HG02840 (cell line): ENCODE results near the gene BGN.

Experiments
- ATAC-seq: cut with Tn5 transposase; IDR thresholded peaks from one replicate; pipeline ENCODE4 v1.9.1; 2021; ENCODE audit warnings: mild to moderate bottlenecking, moderate library complexity, moderate number of reproducible peaks; ENCODE audit not compliant: unreplicated experiment, low FRiP score

BGN gene

GRCh38 chrX:153459986-153460385 lies 34.8 kb upstream of the BGN start:
- no peak for ATAC-seq

DNA sequence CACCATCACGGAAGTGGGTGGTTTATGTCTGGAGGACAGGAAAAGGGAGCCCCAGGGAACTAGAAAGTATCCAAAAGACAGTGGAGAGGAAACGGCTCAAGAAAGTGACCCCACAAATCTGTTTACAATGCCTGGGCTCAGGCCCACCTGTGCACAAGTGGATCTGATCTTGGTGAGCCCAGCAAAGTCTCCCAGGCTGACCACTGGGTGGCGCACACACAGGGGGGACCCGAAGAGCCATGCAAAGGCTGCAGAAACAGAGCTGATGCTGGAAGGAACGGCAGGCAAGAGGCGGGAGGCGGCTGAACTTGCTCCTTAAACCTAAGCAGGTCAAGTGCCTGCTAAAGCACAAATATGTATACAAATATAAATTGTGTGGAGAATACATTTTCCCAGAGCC lies 34.0 kb upstream of the BGN start:
- no peak for ATAC-seq

DNA sequence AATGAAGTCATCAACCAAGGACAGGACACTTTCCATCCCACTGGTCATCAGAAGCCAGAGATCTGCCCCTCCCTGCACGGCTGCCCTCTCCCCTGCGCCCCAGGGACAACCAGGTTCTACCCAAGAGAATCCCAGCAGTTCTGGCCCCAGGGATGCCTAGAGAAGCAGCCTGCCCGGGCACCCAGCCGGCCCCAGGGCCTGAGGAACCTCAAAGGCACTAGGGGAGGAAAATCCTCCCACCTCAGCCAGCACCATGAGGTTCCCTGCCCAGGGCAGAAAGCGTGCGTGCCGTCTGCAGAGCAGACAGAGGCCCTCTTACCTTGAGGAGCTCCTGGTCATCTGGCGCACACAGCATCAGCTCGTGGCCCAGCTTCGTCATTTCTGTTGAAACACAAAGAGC lies 32.5 kb upstream of the BGN start:
- ATAC-seq: no peak

DNA sequence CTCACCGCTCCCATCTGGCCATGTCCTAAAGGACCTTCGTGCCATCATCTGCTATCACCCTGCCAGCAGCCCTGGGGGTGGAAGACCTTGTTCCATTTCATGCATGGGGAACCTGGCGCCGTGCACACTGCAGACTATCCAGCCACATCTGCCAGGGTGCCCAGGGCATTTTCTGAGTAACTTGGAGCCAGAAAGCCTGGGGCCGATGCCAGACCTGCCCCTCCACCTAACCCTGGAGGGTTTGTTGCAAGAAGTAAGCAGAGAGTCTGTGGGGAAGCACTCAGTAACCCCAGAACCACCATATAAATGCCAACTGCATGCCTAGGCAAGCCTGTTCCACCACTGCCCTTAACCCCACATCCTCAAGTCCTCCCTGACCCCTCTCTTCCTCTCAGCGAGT lies 31.7 kb upstream of the BGN start:
- no peak for ATAC-seq

- no peak for ATAC-seq
Measured at GRCh38 chrX:153463556-153463955, 31.2 kb upstream of the BGN start.

DNA sequence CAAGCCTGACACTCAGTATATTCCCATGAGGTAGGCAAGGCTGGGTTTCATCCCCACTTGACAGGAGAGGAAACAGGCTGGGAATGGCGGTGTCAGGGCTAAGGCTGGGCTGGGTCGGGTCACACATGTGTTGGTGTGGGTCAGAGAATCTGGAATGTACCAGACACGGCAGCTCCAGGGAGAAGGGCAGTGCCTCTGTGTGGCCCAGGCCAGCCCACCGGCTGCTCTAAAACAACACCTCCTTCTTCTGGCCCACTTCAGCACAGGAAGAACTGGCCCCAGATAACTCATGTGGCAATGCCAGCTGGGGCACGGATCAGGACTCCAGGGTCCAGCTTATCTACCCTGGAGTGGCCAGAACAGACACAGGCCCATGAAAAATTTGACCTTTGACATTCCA lies 30.7 kb upstream of the BGN start:
- no peak for ATAC-seq

DNA sequence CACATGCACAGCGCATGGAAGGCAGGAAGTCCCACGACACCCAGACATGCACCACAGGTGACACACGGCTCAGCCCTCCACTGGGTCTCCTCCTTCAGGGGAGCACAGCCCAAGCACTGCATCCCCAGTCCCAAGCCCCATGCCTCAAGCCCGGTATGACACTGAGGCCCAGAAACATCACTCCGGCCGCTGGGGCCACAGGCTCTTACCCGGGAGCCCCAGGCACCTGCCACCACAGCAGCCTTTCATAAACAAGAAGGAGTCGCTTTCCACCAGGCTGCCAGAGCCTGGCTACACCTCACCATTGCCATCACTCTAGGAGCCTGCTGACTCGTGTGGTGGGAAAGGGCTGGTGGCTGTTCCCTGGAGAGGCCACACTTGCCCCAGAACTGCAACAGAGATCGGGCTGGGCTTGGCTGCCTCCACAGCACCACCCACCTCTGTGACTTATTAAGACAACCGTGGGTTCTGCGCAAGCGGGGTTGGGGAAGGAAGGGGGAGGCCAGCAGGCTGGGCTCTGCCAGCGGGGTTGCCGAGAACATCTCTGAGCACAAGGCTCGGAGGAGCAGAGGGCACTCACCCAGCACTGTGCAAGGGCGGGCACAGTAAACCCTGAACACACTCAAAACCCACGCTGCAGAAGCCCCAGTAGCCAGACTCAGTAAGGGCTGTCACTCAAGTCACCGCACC lies 28.9 kb upstream of the BGN start:
- ATAC-seq: no peak

DNA sequence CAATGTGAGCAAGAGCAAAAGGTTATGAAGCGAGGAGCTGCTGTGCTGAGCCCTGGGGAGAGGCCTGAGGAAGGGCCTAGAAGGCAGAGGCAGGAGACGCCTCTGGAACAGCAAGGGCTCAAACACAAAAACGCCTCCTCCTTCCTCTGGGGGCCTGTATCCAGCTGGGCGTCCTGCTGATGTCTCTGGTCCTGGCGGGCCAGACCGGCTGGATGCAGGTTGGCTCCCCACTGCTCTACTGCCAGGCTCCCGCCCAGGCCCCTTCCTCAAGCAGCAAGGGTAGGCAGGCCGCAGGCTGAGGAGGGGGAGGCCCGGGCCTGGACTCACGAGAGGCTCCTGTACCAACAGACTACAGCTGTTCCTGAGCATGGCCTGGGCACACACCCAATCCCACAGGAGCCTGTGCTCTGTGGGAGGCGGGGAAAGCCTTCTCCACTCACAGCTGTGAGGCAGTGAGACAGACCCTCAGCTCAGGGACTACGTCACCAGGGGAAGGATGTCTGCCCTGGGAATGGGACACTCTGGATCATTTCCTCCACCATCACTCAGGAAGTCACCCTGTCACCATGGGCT lies 26.7 kb upstream of the BGN start:
- ATAC-seq: no peak

GRCh38 chrX:153469811-153470410 lies 24.9 kb upstream of the BGN start:
- ATAC-seq: peak; percentile 40

DNA sequence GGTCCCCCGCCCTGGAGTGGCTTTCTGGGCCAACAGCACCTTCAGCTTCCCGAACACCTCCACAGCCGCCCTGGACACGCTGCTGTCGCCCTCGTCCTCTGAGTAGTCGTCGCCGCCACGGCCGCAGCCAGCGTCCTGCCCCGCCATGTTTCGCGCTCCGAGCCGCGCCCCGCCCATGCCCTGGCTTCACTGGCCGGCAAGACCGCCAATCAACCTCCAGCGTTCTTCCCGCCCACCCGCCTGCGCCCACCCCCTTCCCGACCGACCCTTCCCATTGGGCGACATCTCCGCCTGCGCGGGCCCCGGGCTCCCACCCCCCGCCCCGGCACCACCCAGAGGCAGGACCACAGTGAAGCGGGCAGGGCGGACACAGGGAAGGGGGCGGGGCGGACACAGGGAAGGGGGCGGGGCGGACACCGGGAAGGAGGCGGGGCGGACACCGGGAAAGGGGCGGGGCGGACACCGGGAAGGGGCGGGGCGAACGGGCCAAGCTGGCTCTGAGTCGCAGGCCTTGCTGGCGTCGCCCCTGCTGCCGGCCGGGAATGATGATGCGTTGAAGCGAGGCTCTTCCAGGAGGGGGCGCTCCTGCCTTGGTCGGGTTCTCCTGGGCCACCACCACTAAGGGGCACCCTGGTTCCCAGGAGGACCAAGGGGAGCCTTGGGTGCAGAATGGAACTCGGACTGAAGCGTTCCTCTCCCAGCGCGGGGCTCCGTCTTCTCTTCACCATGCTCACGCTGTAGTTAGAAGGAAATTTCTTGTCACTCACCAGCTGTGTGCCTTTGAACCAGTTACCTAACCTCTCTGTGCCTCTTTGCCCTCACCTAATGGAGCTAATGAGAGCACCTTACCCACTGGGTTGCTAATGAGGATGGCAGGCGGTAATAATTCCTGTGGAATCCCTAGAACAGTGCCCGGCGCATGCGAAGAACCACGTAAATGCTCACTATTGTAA lies 24.1 kb upstream of the BGN start, which contains the start of gene HAUS7:
TSS of gene HAUS7 (minus strand) at position 166 of the 953 bp plus-strand sequence. CDS start at position 147, 19 bp downstream.
- peak; percentile 75 for ATAC-seq

DNA sequence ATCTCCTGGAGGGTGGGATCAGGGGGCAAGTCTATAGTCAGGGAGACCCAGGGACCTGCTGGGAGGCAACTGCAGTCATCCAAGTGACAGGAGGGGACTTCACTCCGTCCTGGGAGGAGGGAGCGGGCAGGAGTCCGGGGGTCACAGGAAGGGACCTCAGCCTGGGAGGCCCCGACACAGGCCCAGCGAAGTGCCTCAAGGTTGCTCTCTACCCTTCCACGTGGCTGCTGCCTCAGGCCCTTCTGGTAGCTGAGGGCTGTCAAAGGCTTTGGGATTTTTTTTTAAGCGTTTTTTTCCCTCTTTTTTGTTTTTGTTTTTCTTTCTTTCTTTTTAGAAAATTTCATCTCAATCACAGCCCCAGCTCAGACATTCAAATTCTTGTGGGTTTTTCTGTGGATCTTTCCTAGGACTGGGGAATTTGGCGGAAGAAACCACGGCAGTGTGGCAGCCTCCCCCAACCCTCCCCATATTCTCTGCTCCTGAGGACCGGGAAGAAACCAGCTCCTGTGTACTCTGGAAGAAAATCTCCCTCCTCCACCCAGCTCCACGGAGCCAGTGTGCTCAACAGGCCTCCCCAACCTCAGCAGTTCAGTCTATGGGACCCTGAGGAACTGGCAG lies 23.0 kb upstream of the BGN start:
- ATAC-seq: no peak

GRCh38 chrX:153473126-153473525 lies 21.7 kb upstream of the BGN start:
- ATAC-seq: no peak

DNA sequence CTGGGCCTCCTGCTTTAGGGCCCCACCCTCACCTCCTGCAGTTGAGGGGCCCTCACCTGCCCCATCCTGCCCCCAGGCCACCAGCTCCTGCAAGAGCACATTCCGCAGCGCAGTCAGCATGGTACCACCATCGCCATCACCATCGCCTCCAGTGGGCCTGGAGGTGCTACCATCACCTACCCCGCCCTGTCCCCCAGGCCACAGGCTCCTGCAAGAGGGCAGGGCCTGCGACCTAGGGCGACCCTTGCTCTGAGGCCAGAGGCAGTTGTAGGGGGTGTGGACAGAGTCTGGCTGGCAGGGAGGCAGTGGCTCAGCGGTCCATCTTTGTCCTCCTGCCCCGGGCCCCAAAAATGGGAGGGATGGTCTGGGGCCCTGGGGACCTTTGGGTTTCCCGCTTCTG lies 20.5 kb upstream of the BGN start:
- ATAC-seq: no peak

- no peak for ATAC-seq
Measured at GRCh38 chrX:153474718-153475117, 20.1 kb upstream of the BGN start.

DNA sequence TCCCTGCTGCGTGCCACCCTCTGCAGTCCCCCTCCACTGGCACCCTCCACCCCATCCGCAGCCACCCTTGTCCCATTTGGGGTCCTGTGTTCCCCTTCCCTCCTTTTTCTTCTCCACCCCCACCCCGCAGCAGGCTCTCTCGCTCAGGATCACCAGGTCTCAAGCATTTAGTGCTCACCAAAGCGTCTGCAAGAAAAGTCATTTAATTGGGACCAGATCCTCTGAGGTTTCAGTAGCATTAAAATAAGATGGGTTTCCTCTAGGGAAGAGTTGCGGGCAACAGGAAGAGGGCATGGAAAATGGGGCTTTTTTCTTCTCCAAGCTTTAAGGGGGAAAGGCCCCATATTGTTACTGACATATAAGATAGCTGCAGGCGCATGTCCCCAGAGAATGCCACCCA lies 19.5 kb upstream of the BGN start:
- ATAC-seq: no peak

DNA sequence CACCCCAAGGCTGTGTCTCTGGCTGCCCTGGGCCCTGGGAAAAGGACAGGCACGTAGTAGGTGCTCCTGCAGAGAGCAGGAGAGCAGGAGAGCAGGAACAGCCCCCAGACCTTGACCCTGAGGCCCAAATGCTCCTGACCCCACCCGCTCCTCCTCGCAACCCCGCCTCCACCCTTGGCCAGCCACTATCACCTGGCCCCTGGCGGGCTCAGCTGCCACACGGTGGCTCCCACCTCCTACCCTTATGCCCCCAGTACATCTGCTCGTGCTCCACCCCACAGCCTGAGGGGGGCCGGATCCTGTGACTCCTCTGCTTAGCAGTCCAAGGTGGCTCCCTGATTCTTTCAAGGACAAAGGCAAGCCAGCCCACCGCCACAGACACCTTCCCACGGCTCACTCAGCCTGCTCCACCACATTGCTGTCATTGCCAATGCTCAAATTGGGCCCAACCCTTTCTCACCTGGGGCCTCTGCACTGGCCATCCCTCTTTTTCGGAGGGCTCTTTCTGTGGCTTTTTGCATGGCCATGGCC lies 19.0 kb upstream of the BGN start:
- ATAC-seq: no peak

DNA sequence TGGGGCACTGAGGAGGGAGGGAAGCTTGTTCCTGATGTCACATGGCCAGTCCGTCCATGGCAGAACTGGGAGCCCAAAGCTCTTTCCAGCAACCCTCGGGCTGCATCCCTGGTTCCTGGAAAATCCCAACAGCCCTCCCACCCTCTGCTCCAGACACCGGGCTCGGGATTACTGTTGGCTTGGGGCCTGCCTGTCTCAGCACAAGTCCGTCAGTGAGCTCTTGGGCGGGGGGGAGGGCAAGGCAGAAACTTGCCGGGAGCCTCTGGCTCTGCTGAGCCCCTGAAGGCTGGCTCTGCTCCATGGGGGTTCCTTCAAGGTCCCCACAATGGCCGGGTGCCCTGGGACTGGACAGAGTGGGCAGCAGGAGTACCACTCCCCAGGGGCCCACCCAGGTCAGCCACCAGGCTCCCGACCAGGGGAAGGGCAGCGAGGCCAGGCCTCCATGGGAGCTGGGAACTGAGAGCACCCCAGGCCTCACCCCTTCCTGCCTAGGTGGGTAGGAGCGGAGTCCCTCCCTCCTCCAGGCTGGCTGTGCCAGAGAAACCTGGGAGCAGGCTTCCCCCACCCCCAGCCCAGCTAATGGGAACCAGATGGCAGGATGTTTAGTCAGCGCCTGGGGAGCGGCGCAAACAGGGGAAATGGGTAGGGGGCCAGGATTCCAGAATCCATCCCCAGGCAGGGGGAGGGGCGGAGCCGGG lies 18.0 kb upstream of the BGN start:
- ATAC-seq: no peak

DNA sequence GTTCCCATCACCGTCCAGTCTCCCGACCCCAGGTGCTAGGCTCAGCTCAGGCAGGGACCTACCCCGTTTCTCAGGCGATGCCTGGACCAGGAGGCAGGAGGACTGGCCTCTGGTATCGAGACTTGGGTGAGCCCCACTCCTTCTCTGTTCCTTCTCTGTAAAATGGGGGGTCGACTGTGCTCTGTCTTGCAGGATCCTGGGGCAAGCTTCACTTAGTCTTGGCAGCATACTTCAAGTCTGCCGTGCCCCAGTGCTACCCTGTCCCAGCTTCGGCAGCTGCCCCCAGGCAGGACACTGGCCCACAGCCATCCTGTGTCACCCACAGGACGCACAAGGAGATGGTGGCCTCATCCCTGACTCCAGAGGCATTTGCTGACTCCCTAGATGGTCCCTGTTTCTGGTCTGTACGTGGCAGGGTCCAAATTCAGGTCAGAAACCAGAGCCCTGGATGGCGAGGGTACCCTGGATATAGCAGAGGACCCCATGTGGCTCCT lies 17.4 kb upstream of the BGN start:
- no peak for ATAC-seq

- ATAC-seq: no peak
Measured at GRCh38 chrX:153477901-153478300, 16.9 kb upstream of the BGN start.

- no peak for ATAC-seq
Measured at GRCh38 chrX:153478746-153479145, 16.0 kb upstream of the BGN start.
